HUES6 (cell line): Measurements from ENCODE around the gene KCNIP3.

Experiments used
- H3K27ac ChIP-seq: 2 replicates; pipeline ENCODE4 v1.7.0; 2013; ENCODE audit warnings: low read depth, mild to moderate bottlenecking, low read length, inconsistent platforms
- H3K27me3 ChIP-seq: 2 replicates; pipeline ENCODE4 v1.6.1; 2013; ENCODE audit warnings: low read length; ENCODE audit not compliant: control insufficient read depth, insufficient read depth
- H3K36me3 ChIP-seq: 2 replicates; pipeline ENCODE4 v1.6.1; 2013; ENCODE audit warnings: low read length; ENCODE audit not compliant: control insufficient read depth, insufficient read depth
- H3K4me1 ChIP-seq: 2 replicates; pipeline ENCODE4 v1.6.1; 2013; ENCODE audit warnings: low read length; ENCODE audit not compliant: control insufficient read depth, insufficient read depth
- H3K4me3 ChIP-seq: 2 replicates; pipeline ENCODE4 v1.5.1; 2013; ENCODE audit warnings: low read depth, low read length
- H3K9ac ChIP-seq: one replicate; pipeline ENCODE4 v1.6.1; 2013; ENCODE audit warnings: mild to moderate bottlenecking, low read length
- H3K9me3 ChIP-seq: 2 replicates; pipeline ENCODE4 v1.6.1; 2013; ENCODE audit warnings: low read depth, low read length; ENCODE audit not compliant: control insufficient read depth, insufficient read depth

The KCNIP3 gene

DNA sequence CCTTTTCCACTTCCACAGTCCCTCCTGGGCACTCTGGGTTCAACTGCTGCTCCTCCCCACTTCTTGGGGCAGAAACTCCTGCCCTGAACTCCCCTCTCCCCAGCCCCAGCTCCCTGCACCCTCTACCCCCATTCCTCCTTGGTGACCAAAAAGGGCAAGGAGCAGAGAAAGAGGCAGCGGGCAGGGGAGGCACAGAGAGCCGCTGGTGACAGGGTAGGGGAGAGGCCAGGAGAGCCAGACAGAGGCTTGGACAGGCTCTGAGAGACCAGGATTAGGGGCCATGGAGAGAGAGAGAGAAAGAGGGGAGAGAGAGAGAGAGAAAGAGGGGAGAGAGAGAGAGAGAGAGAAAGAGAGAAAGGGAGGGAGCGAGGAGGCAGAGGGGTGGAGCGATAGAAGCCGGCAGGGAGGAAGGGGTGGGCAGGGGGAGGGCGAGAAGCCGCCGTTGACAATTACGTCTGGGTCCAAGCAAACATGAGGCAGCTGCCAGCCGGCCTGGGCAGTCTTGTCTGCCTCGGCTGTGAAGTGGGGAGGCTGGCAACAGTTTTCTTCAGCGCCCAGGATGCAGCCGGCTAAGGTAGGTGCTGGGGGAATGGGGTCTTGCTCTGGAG, at the start of gene KCNIP3:
Gene KCNIP3, plus strand, starts transcription at position 468 of the 608 bp plus-strand sequence. Its CDS starts 92 bp downstream, at position 560.
- H3K4me1 ChIP-seq: peaks cover 15% of the 10 kb centered on the region; the same call in 1 of the 2 replicates
- H3K9me3 ChIP-seq: no peaks in the 10 kb centered on the region; the same call in 1 of the 2 replicates
- no peak within 1 kb of the TSS for H3K27ac ChIP-seq
- H3K9ac ChIP-seq: no peak within 1 kb of the TSS
- H3K4me3 ChIP-seq: peak within 1 kb of the TSS; percentile 27
- peaks cover 15% of the 10 kb centered on the region for H3K27me3 ChIP-seq
- no peaks in the 10 kb centered on the region for H3K36me3 ChIP-seq

DNA sequence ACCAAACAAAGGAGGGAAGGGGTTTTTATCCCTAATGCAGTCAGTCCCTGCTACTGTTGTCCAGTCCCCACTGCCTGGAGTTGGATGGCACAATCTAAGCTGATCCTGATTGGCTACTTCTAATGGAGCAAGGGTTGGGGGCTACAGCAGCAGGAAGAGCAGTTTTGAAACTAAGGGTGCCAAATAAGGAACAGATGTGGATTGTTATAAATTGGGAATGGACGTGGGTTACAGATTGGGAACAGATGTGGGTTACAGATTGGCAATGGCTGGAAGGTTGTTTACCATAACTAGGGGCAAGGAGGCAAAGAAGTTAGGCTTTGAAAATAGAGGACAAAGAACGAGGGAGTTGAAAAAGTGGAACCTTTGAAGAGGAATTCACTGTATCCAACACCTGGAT, 38.9 kb upstream of the KCNIP3 start:
- Histone ChIP-seq H3K36me3 (no peaks in the 10 kb centered on the region), H3K9me3 (peaks cover 15% of the 10 kb centered on the region), H3K4me3 (no peak overlapping the region), H3K4me1 (0 out of 2 replicates have a peak, but pooled peaks cover 3% of the 10 kb centered on the region), H3K27ac (no peak overlapping the region), H3K9ac (no peak overlapping the region), H3K27me3 (no peaks in the 10 kb centered on the region)

DNA sequence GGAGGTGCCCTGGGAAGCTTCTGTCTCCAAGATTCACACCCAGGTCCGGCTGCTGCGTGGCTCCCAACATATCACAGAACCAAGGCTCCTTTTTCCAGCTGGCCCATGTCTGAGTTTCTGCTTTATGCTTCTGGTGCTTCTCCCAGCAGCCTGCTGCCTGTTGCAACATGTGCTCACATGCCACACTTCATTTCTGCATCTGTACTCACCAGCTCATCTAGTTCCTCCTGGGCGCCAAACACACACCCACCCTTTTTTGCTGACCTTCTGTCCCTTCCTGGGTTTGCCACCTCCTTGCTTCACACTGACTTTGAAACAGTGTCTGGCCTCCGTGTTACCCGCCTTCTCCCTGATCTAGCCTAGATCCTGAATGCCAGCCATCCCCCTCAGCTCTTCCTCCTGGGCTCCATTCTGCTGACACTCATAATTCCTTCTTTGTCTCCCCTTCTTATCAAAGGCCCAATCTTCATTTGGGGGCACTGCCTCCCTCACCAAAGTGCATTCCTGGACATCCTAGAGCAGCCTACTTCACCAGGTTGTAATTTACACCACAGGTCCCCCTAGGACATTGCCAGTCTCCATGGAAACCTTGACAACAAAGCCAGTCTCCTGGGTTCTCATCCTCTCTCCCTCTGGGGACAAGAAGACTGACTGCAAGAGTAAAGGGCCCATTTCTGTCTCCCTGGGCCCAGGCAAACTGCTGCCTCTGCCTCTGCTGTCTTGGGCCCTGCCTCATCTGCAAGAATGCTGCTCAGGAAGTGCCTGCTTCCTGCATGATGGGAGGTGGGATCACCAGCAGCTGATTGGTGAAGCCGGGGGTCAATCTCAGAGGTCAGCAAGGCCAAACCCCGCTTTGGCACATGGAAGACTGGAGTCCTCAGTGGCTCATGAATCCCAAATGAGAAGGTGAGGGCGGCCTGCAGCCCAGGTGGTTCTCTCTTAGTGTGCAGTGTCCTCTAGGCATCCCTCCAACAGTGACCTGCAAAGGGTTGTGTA, 36.8 kb upstream of the KCNIP3 start:
- no peaks in the 10 kb centered on the region for H3K27me3 ChIP-seq
- 0 out of 2 replicates have a peak, but pooled peaks cover 3% of the 10 kb centered on the region for H3K4me1 ChIP-seq
- H3K27ac ChIP-seq: no peak overlapping the region
- H3K4me3 ChIP-seq: no peak overlapping the region
- H3K9ac ChIP-seq: no peak overlapping the region
- H3K36me3 ChIP-seq: no peaks in the 10 kb centered on the region
- peaks cover 15% of the 10 kb centered on the region for H3K9me3 ChIP-seq

DNA sequence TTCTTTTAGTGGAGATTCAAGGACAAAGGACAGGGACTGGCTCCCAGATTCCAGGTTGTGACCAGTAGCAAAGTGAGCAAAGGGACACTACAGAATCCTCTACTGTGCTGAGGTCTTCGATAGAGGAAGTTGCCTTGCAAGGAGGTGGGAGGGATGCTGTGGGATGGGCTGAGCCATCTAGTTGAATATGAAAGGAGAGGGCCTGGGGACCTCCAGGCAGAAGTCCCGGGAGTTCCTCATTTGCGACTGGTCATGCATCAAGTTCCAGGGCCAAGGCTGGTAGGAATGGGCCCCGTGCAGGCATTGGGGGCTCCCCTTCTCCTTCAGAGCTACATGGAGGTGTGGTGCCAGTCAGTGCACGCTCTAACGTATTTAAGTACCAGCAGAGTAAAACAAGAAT, 35.5 kb upstream of the KCNIP3 start:
- Histone ChIP-seq H3K27ac (no peak overlapping the region), H3K4me3 (no peak overlapping the region), H3K27me3 (no peaks in the 10 kb centered on the region), H3K4me1 (0 out of 2 replicates have a peak, but pooled peaks cover 3% of the 10 kb centered on the region), H3K36me3 (no peaks in the 10 kb centered on the region), H3K9me3 (peaks cover 15% of the 10 kb centered on the region), H3K9ac (no peak overlapping the region)

DNA sequence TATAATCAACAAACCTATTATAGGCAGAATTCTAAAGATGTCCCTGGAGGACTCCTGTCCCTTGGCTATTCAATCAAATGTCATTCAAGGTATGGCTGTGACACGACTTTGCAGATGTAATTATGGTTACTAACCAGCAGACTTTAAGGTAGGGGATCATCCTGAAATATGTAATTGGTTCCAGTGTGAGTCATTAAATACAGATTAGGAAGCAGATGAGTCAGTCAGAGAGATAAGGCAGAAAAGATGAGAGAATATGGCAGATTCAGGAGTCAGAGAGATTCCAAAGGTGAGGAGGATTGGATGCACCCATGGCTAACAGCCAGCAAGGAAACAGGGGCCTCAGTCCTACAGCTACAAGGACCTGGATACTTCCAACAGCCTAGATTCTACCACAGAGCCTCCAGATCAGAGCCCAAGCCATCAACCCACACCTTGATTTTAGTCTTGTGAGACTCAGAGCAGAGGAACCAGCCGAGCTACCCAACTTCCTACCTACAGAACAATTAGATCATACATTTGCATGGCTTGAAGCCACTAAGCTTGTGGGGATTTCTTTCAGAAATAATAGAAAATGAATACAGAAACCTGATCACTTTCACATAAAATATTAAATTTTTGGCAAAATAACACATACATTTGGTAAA, 34.1 kb upstream of the KCNIP3 start:
- Histone ChIP-seq H3K27ac (no peak overlapping the region), H3K9me3 (peaks cover 8% of the 10 kb centered on the region), H3K27me3 (no peaks in the 10 kb centered on the region), H3K4me1 (0 out of 2 replicates have a peak, but pooled peaks cover 3% of the 10 kb centered on the region), H3K36me3 (no peaks in the 10 kb centered on the region), H3K9ac (no peak overlapping the region), H3K4me3 (no peak overlapping the region)

DNA sequence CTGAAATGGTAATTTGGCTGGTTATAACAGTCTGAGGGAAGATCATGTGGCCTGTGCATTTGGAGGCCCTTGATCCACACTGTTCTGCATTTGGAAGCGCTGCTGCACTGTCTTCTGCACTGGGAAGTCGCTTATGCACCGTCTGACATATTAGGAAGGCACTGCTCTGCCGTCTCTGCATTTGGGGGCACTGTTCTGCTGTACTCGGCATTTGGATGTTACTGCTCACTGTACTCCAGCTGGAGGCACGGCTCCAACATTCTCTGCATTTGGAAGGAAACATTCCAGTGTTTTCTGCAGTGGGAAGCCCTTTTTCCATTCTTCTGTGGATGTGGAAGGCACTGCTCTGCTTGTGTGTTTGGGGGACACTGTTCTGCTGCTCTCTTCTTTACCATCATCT, 32.5 kb upstream of the KCNIP3 start:
- H3K4me1 ChIP-seq: 0 out of 2 replicates have a peak, but pooled peaks cover 3% of the 10 kb centered on the region
- H3K9me3 ChIP-seq: no peaks in the 10 kb centered on the region
- H3K9ac ChIP-seq: no peak overlapping the region
- H3K36me3 ChIP-seq: no peaks in the 10 kb centered on the region
- H3K4me3 ChIP-seq: no peak overlapping the region
- no peaks in the 10 kb centered on the region for H3K27me3 ChIP-seq
- no peak overlapping the region for H3K27ac ChIP-seq

DNA sequence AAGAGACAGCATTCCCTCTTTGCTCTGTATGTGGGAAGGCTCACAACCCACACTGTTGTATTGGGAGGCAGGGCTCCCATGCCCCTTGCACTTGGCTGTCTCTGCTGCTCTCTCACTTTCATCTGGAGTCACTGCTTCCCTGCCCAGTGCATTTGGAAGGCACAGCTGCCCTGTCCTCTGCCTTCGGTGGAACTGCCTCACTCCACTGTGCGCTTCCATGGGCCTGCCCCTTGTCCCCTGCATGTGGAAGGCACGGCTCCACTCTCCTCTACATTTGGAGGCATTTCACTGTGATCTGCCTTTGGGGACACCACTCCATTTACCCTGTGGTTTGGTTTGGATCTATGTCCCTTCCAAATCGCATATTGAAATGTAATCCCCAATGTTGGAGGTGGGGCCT, 32.0 kb upstream of the KCNIP3 start:
- H3K4me1 ChIP-seq: 0 out of 2 replicates have a peak, but pooled peaks cover 3% of the 10 kb centered on the region
- H3K27ac ChIP-seq: no peak overlapping the region
- H3K9me3 ChIP-seq: no peaks in the 10 kb centered on the region
- no peaks in the 10 kb centered on the region for H3K27me3 ChIP-seq
- H3K4me3 ChIP-seq: no peak overlapping the region
- H3K9ac ChIP-seq: no peak overlapping the region
- H3K36me3 ChIP-seq: no peaks in the 10 kb centered on the region

DNA sequence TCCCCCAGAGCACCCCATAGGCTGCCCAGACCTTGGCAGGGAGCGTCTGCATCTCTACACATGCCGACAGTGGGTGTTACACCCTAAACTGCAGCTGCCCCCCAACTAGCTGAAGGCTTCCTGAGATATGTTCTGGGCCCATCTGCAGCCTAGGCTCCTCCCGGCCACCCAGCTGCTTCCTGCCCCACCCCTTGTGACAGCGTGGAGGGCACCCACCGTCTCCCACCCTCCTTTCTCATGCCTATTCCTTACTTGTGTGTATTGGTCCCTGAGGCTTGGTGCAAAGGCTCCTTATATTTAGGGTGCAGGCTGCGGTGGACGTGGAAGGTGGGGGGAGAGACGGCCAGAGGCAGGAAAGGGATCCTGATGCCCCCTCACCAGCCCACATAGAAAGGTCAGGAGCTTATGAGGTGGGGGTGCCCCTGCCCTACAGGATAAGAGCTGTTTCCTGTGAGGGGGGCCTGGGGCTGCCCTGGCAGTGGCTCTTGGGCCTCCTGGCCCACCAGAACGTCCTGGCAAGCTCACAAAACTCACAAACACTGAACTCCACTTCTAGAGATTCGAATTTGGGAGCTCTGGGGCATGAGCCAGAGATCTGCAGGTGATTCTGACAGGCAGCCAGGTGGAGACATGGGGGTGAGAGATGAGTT, 30.2 kb upstream of the KCNIP3 start:
- H3K4me3 ChIP-seq: no peak overlapping the region
- H3K27me3 ChIP-seq: no peaks in the 10 kb centered on the region
- H3K27ac ChIP-seq: no peak overlapping the region
- 0 out of 2 replicates have a peak, but pooled peaks cover under 1% of the 10 kb centered on the region for H3K4me1 ChIP-seq
- H3K9me3 ChIP-seq: no peaks in the 10 kb centered on the region
- no peaks in the 10 kb centered on the region for H3K36me3 ChIP-seq
- no peak overlapping the region for H3K9ac ChIP-seq

DNA sequence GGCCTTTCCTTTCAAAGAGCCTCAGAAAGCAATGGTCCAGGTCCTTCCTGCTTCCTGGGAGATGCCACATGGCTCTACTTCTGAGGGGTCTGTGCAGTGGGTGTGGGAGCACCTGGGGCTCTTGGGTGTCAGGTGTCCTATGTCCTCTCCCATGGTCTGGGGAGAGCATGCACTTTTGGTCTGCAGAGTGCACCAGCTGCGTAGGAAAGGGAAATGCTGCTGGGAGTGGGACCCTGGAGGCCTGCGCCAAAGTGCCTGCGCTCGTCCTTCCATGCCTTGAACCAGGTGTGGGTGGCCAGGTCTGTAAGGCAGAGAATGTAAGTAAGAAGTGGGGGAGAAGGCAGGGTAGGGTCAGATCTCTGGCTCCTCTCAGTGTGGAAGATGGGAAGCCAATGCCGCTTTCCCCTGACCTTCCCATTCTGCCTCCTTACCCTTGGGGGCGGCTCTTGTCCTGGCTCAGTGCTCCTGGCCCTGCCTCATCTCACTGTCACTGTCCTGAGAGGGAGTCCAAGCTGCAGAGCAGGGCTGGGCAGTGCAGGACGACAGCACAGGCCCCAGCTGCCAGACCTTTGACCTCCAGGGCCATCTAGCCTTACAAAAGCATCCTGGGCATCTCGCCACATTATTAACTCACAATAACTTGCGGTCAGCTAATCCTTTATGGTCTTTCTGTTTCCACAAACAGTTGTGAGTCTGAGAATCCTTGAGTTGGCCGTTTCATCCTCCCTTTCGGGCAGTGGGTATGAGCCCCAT, 29.5 kb upstream of the KCNIP3 start:
- H3K9me3 ChIP-seq: no peaks in the 10 kb centered on the region
- H3K36me3 ChIP-seq: no peaks in the 10 kb centered on the region
- H3K27ac ChIP-seq: no peak overlapping the region
- no peak overlapping the region for H3K4me3 ChIP-seq
- no peaks in the 10 kb centered on the region for H3K27me3 ChIP-seq
- H3K9ac ChIP-seq: no peak overlapping the region
- no peaks in the 10 kb centered on the region for H3K4me1 ChIP-seq
